ENCODE measurements around the gene MRLN. TPM values are rescaled to one million over a fixed set of nuclear protein-coding genes. Genes with fewer than 3 reads are reported as not detected.

The MRLN gene
- total RNA-seq, 1 donor from 2014 or later = not detected

GRCh38 chr10:59711871-59712494 lies 41.3 kb downstream of the MRLN start:
- Histone ChIP-seq H3K27ac (peak overlapping the region; percentile 13), H3K27me3 (no peaks in the 10 kb centered on the region), H3K36me3 (no peaks in the 10 kb centered on the region), H3K4me1 (peaks cover 28% of the 10 kb centered on the region), H3K9me3 (no peaks in the 10 kb centered on the region), H3K4me3 (no peak overlapping the region)
- no peak for DNase-seq (ENCODE audit: extremely low spot score in 2 of 2)
- TF ChIP-seq CTCF (IDR thresholded peaks at IDR 0.05) (no peak), POLR2A (IDR thresholded peaks at IDR 0.05) (no peak), POLR2AphosphoS5 (IDR thresholded peaks at IDR 0.05; ENCODE audit: insufficient read depth in 1 of 2, low read depth in 1 of 2) (no peak)
- intact Hi-C loops (cut with DNase I) = no loop called here

GRCh38 chr10:59709395-59710125 lies 43.7 kb downstream of the MRLN start, which contains the start of gene SLC16A9:
Gene SLC16A9 (minus strand): TSS chr10:59709850. CDS start chr10:59684291, 25,559 bp downstream.
- no peaks in the 10 kb centered on the region for H3K36me3 ChIP-seq
- H3K27ac ChIP-seq = peak within 1 kb of the TSS; percentile 88
- H3K27me3 ChIP-seq = no peaks in the 10 kb centered on the region
- intact Hi-C loops (cut with DNase I) = no loop called here
- no peaks in the 10 kb centered on the region for H3K9me3 ChIP-seq
- DNase-seq (ENCODE audit: extremely low spot score in 2 of 2) = no peak
- TF ChIP-seq POLR2A (IDR thresholded peaks at IDR 0.05) (no peak), POLR2AphosphoS5 (IDR thresholded peaks at IDR 0.05; ENCODE audit: insufficient read depth in 1 of 2, low read depth in 1 of 2) (peak in 1 of 2 donors; percentile 55)
- H3K4me3 ChIP-seq = peak within 1 kb of the TSS; percentile 59 to 68
- peaks cover 28% of the 10 kb centered on the region for H3K4me1 ChIP-seq

- Histone ChIP-seq H3K27ac (peak overlapping the region; percentile 88), H3K36me3 (no peaks in the 10 kb centered on the region), H3K4me3 (peak overlapping the region; percentile 59 to 68), H3K4me1 (peaks cover 28% of the 10 kb centered on the region), H3K9me3 (no peaks in the 10 kb centered on the region), H3K27me3 (no peaks in the 10 kb centered on the region)
- intact Hi-C loops (cut with DNase I) = no loop called here
- DNase-seq (ENCODE audit: extremely low spot score in 2 of 2) = no peak
- TF ChIP-seq POLR2AphosphoS5 (IDR thresholded peaks at IDR 0.05; ENCODE audit: insufficient read depth in 1 of 2, low read depth in 1 of 2) = no peak
- no peak for TF ChIP-seq CTCF (IDR thresholded peaks at IDR 0.05)
- TF ChIP-seq POLR2A (IDR thresholded peaks at IDR 0.05) = no peak
These were observed 44.4 kb downstream of the MRLN start for GRCh38 chr10:59708816-59709394.

DNA sequence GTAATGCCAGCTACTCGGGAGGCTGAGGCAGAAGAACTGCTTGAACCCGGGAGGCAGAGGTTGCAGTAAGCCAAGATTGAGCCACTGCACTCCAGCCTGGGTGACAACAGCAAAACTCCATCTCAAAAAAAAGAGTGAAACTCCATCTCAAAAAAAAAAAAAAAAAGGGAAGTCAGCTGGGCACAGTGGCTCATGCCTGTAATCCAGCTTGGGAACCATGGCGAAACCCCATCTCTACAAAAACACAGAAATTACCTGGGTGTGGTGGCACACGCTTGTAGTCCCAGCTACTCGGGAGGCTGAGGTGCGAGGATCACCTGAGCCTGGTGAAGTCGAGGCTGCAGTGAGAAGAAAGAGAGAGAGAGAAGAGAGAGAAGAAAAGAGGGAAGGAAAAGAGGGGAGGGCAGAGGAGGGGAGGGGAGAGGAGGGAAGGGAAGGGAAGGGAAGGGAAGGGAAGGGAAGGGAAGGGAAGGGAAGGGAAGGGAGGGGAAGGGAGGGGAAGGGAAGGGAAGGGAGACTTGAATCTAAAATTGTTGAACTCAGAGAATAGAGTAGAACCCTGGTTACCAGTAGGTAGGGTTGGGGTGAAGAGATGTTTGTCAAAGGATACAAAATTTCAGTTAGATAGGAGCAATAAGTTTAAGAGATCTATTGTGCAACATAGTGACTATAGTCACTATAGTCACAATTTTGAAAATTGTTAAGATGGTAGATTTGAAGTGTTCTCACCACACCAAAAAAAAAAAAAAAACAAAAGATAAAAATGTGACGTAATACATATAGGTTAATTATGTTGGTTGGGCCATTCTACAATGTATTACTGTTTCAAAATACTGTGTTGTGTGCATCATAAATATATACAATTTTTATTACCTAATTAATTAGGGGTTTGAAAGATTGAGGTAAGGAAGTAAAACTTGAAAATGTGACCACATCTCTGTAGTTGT lies 46.1 kb downstream of the MRLN start:
- intact Hi-C loops (cut with DNase I) = no loop called here
- H3K4me1 ChIP-seq = peaks cover 27% of the 10 kb centered on the region
- DNase-seq (ENCODE audit: extremely low spot score in 2 of 2) = no peak
- no peak overlapping the region for H3K4me3 ChIP-seq
- no peaks in the 10 kb centered on the region for H3K27me3 ChIP-seq
- TF ChIP-seq POLR2A (IDR thresholded peaks at IDR 0.05) = no peak
- H3K9me3 ChIP-seq = no peaks in the 10 kb centered on the region
- no peaks in the 10 kb centered on the region for H3K36me3 ChIP-seq
- no peak overlapping the region for H3K27ac ChIP-seq

GRCh38 chr10:59705931-59706330 lies 47.3 kb downstream of the MRLN start:
- DNase-seq (ENCODE audit: extremely low spot score in 2 of 2) = no peak
- Histone ChIP-seq H3K4me1 (peaks cover 16% of the 10 kb centered on the region), H3K4me3 (no peak overlapping the region), H3K27me3 (no peaks in the 10 kb centered on the region), H3K27ac (no peak overlapping the region), H3K36me3 (no peaks in the 10 kb centered on the region), H3K9me3 (no peaks in the 10 kb centered on the region)
- no peak for TF ChIP-seq POLR2AphosphoS5 (IDR thresholded peaks at IDR 0.05; ENCODE audit: insufficient read depth in 1 of 2, low read depth in 1 of 2)
- TF ChIP-seq CTCF (IDR thresholded peaks at IDR 0.05) = no peak
- no peak for TF ChIP-seq POLR2A (IDR thresholded peaks at IDR 0.05)
- intact Hi-C loops (cut with DNase I) = no loop called here
